Bronchial epithelial cell (primary cell): Measurements from ENCODE around the gene ELMO1. TPM values are rescaled to one million over a fixed set of nuclear protein-coding genes. Genes with fewer than 3 reads are reported as not detected.
A peak's percentile ranks its signal among the peaks of the same experiment; 100 is the strongest.

Source experiments
- DNase-seq: peaks from one replicate; pipeline ENCODE4 v3.0.0-alpha.2; 2010; ENCODE audit warnings: low read depth
- FAIRE-seq: peaks from 2 replicates; lab custom pipeline; 2011; peaks lifted over from hg19 to GRCh38; lab: Jason Lieb, UNC
- H3K27me3 ChIP-seq: 2 replicates; pipeline ENCODE4 v1.5.1; 2011; ENCODE audit warnings: low read length; ENCODE audit not compliant: control insufficient read depth, insufficient read depth
- H3K36me3 ChIP-seq: 2 replicates; pipeline ENCODE4 v1.5.1; 2011; ENCODE audit warnings: low read length; ENCODE audit not compliant: control insufficient read depth, insufficient read depth
- H3K4me3 ChIP-seq: 2 replicates; pipeline ENCODE4 v1.5.1; 2011; ENCODE audit warnings: mild to moderate bottlenecking, low read depth, low read length, control low read depth
- CTCF ChIP-seq: IDR thresholded peaks from 2 replicates; pipeline ENCODE4 v1.5.1; 2011; ENCODE audit warnings: mild to moderate bottlenecking, moderate library complexity, low read length, control low read depth, inconsistent platforms; ENCODE audit not compliant: insufficient read depth, severe bottlenecking
- total RNA-seq: library from RNA; depleted of rRNA; stranded (reverse); fragments of >200 nt; gene quantifications from 2 replicates; pipeline ENCODE4 v1.2.1, GENCODE V29; 2014

ELMO1 gene
- total RNA-seq, 1 donor from 2014 or later, result under 0.01 TPM

GRCh38 chr7:36895192-36895591 is 553.5 kb downstream of the ELMO1 start:
- H3K4me3 ChIP-seq, result no peak overlapping the region
- DNase-seq, result peak; percentile 53
- TF ChIP-seq CTCF, result no peak

GRCh38 chr7:36894190-36894589 is 554.5 kb downstream of the ELMO1 start:
- H3K27me3 ChIP-seq, result no peaks in the 10 kb centered on the region
- H3K4me3 ChIP-seq, result no peak overlapping the region
- TF ChIP-seq CTCF, result no peak
- H3K36me3 ChIP-seq, result no peaks in the 10 kb centered on the region
- no peak for DNase-seq
- no peak for FAIRE-seq

More at GRCh38 chr7:36895192-36895591, 553.5 kb downstream of the ELMO1 start:
- FAIRE-seq, result peak; percentile 7
- Histone ChIP-seq H3K36me3 (no peaks in the 10 kb centered on the region), H3K27me3 (no peaks in the 10 kb centered on the region)

- no peaks in the 10 kb centered on the region for H3K27me3 ChIP-seq
- H3K4me3 ChIP-seq, result no peak overlapping the region
- FAIRE-seq, result no peak
- no peak for DNase-seq
- no peak for TF ChIP-seq CTCF
- no peaks in the 10 kb centered on the region for H3K36me3 ChIP-seq
Measured at GRCh38 chr7:36889182-36889581, 559.5 kb downstream of the ELMO1 start.

GRCh38 chr7:36887969-36888368 is 560.7 kb downstream of the ELMO1 start:
- DNase-seq (no peak), FAIRE-seq (no peak)
- H3K27me3 ChIP-seq, result no peaks in the 10 kb centered on the region
- no peak for TF ChIP-seq CTCF
- no peak overlapping the region for H3K4me3 ChIP-seq
- H3K36me3 ChIP-seq, result no peaks in the 10 kb centered on the region

GRCh38 chr7:36887233-36887632 is 561.4 kb downstream of the ELMO1 start:
- FAIRE-seq (no peak), DNase-seq (no peak)
- TF ChIP-seq CTCF, result no peak
- H3K36me3 ChIP-seq, result no peaks in the 10 kb centered on the region
- no peak overlapping the region for H3K4me3 ChIP-seq
- no peaks in the 10 kb centered on the region for H3K27me3 ChIP-seq

- FAIRE-seq (no peak), DNase-seq (no peak)
- no peaks in the 10 kb centered on the region for H3K36me3 ChIP-seq
- H3K27me3 ChIP-seq, result no peaks in the 10 kb centered on the region
- TF ChIP-seq CTCF, result no peak
- no peak overlapping the region for H3K4me3 ChIP-seq
Measured at GRCh38 chr7:36884910-36885309, 563.8 kb downstream of the ELMO1 start.
